GM18951 (cell line): ENCODE data around the gene ZFP36.

Experiments used
- POLR2A ChIP-seq: IDR thresholded peaks from 4 replicates; pipeline ENCODE4 v1.6.1; 2011; ENCODE audit warnings: mild to moderate bottlenecking; ENCODE audit not compliant: insufficient read length, insufficient read depth; ENCODE audit errors: extremely low read depth
- in situ Hi-C: fragments of 300-500 bp; cut with MboI; formaldehyde crosslinking; loops from one replicate; pipeline ENCODE4 v1.12.0; 2022; ENCODE audit warnings: low sequenced_read_pairs, mixed read lengths, inconsistent platforms; ENCODE audit not compliant: unreplicated experiment

The ZFP36 gene

DNA sequence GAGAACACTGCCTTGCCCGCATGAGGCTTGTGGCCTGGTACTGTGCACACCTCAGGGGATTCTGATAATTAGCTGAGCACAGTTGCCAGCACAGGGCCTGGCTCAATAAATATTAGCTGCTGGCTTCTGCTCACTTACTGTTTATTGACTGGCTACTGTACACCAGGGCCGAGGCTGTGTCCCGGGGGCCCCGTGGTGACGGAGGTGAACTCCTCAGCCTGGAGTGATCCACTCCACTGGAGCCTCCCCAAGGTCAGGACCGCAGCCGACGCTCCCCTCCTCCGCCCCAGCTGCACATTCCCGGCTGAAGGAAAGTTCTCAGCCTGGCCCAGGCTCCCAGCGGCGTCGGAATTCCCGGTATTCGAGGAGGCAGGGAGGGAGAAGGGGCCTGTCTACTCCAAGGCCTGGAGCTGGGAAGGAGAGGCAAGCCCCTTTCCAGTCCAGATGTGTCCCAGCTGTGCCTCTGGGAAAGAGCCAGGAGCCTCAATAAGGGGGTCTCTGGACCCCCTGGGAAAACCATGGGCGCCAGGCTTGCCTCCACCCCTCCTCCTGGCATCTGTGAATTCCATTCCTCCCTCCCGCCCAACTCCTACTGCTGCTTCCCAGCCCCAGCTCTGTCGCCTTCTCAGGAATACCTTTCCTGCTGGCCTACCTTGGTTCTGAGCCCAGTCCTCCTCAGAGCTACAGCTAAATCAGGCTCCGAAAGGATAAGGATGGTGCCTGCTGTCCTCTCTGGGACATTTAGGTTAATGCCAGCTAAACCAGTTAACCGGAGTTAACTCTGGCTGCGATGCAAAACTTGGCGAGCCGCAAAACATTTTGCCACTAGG is 21.9 kb downstream of the ZFP36 start:
- no peak for TF ChIP-seq POLR2A
- in situ Hi-C loops, result no loop called here

DNA sequence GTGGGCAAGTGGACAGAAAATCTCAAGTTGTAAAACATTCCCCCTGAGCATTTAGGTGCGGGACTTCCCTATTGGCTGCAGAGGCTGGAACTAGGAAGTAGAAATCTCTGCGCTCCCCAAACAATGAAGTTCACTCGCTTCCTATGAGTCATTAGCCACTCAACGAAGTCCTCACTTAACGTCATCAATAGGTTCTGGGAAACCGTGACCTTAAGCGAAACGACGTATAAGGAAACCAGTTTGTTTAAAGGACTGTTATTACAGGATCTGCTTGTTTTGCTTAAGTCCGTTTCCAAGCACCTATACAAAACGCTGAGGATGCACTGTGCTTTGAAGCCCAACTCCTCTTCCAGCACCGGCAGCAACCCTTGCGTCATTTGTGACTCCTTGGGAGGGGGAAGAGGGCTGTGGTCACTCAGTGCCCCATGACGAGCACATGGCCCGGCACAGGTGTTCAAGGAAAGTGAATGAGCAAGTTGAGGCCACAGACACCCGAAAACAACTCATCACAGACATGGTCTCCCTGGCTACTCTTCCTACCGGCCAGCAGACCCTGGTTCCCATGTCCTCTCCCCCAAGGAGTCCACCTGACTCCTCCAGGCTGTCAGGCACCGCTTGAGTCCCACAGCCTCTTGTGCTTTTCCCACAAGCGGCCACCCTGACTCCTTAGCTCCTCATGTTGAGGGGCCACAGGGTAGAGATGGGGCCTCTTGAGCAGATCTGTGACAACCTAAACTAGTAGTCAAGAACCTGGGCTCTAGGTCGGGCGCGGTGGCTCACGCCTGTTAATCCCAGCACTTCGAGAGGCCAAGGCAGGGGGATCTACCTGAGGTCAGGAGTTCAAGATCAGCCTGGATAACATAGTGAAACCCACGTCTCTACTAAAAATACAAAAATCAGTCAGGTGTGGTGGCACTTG is 24.3 kb downstream of the ZFP36 start:
- peak; percentile 35 for TF ChIP-seq POLR2A
- in situ Hi-C loops, result no loop called here

DNA sequence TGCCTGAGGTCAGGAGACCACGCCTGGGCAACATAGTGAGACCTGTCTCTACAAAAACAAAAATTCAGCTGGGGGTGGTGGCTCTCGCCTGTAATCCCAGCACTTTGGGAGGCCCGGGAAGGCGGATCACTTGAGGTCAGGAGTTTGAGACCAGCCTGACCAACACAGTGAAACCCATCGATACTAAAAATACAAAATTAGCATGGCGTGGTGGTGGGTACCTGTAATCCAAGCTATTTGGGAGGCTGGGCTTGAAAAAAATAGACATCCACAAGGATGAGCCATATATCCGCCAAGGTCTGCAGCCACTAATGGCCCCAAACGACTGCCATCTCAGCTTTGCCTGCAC is 26.0 kb downstream of the ZFP36 start:
- peak; percentile 38 for TF ChIP-seq POLR2A
- in situ Hi-C loops, result no loop called here

DNA sequence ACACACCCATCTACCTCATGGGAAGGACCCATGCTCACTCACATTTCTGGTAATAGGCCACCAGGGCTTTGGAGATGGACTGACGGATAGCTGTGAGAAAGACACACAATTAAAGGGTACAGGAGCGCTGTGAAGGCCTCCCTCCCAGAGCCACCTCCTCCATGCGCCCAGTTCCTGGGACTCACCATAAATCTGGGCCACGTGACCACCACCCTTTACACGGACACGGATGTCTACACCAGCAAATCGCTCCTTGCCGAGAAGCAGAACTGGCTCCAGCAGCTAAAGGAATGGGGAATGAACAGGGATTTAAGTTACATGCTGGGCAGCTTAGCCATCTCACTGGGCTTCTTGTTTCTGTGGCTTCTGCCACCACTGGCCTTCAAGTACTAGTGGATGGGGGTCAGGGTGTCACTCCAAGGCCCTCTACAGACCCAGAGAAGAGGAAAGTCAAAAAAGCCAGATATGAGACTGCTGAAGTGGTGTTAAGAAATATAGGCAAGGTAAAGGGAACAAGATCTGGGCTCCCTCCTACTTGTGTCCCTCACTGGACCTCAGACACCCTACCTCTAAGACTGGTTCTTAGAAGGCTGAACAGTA is 26.9 kb downstream of the ZFP36 start:
- in situ Hi-C loops, result no loop called here
- no peak for TF ChIP-seq POLR2A

DNA sequence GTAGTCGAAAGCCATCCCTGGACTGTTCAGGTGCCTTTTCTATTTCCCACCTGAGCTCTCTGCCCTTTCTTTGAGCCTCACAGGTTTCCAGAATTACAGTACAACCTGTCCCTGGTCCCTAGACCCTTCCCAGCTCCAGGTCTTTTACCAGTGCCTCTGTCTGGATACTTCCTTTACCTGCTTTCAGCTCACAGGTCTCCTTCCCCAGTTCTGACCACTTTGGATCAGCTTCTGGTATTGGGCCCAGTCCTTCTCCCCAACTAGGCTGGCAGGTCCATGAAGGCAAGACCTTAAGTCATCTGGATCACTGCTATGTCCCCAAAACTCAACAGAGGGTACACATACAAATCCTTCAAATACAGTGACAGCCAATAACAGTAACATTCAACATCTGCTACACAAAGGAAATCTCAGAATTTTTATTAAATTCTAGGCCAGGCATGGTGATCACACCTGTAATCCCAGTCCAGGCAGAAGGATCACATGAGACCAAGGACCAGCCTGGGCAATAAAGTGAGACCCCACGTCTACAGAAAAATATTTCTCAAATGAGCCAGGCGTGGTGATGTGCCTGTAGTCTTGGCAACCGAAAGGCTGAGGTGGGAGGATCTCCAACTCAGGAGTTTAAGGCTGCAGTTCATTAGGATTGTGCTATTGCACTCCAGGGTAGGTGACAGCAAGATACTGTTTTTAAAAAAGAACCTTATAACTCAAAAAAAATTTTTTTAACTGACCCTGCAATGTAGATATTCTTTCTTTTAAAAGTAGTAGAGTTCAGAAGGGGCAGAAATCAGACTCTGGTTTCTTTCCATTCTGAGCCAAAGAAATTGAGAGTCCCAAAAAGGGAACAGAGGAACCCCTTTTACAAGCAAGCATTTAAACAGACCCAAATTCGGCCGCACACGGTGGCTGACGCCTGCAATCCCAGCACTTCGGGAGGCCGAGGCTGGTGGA is 27.8 kb downstream of the ZFP36 start:
- TF ChIP-seq POLR2A, result no peak
- in situ Hi-C loops, result no loop called here

DNA sequence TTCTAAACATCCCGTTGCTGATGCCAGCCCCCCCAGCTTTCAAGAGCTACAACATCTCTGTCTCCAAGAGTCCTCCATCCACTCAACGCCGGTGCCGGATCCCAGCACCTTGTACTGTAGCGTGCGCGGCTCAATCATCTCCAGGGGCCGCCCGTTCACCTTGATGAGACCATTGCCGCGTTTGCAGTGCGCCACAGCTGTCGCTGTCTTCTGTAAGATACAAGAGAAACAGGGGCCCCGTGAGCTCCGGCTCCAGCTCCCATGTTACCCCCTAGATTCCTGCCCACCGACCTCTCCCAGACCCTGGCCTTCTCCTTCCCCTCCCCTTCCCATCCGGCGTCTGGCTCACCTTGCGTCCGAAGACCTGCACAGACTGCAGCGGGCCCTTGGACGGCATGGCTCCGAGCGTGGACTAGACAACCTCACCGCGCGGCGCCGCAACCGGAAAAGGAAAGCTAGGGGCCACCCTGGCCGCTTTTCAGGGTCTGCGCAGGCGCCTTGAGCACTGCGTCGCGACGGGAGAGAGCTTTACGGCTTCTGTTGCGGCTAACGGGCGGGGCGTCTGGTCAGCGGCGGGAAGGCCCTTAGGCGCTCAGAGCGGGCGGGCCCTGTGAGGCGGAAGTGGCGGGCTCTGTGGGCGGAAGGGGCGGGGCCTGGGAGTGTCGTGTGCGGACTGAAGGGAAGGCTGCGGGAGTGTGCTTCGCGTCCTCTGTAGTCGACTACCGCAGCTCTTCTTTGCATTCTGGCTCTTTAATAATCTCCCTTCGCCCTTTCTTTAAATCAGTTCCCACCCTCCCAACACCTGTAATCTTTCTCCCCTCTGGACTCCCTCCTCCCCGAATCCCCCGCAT is 29.1 kb downstream of the ZFP36 start, which contains the start of gene RPS16:
TSS of gene RPS16 (minus strand) at position 451 of the 851 bp plus-strand sequence. CDS start at position 397, 54 bp downstream.
- TF ChIP-seq POLR2A, result peak; percentile 98
- in situ Hi-C loops, result no loop called here

DNA sequence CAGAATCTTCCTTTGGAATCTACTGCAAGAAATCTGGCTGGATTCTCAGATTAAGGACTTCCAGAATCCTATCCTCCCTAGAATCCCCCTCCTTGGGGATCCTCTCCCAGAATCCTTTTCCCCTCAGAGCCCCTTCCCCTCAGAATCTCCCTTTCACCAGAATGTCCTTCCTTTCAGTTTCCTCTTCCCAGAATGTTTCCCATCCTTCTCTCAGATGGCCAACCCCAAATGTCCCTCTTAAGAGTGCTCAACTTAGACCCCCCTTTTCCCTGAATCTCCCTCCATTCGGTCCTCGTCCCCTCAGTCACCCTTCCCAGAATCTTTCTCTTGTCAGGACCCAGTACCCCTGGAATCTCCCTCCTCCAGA is 29.7 kb downstream of the ZFP36 start:
- in situ Hi-C loops, result no loop called here

DNA sequence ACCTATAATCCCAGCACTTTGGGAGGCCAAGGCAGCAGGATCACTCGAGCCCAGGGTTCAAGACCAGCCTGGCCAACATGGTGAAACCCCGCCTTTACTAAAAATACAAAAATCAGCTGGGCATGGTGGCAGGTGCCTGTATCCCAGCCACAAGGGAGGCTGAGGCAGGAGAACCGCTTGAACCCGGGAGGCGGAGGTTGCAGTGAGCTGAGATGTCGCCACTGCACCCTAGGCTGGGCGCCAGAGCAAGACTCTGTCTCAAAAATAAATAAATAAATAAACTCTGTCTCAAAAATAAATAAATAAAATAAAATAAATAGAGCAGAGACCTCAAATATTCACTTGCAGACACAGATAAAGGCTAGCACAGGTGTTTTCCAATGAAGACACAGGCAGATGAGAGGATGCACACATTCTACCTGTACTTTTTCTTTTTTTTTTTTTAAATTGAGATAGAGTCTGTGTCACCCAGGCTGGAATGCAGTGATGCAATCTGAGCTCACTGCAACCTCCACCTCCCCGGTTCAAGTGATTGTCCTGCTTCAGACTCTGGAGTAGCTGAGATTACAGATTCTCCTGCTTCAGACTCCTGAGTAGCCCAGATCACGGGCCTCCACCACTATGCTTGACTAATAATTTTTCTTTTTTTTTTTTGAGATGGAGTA is 31.8 kb downstream of the ZFP36 start:
- in situ Hi-C loops, result no loop called here
- no peak for TF ChIP-seq POLR2A

More for the DNA sequence above, 29.7 kb downstream of the ZFP36 start:
- TF ChIP-seq POLR2A, result no peak

DNA sequence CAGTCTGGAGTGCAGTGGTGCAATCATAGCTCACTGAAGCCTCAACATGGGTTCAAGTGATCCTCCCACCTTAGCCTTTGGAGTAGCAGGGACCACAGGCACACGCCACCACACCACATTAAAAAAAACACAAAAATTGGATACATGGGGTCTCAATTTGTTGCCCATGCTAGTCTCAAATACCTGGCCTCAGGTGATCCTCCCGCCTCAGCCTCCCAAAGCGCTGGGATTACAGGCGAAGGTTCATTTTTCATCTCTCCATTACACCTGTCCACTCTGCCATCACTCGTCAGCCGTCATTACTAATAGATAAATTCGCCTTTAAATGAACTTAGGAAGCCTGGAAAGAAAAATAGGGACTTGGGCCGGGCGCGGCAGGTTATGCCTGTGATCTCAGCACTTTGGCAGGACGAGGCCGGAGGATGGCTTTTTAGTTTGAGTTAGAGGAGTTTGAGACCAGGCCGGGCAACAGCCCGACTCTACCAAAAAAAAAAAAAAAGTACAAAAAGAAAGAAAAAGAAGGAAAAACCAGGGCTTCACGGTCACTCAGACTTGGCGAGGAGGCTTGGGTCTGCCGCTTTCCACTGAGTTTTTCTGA is 38.0 kb downstream of the ZFP36 start:
- in situ Hi-C loops, result no loop called here
- no peak for TF ChIP-seq POLR2A

DNA sequence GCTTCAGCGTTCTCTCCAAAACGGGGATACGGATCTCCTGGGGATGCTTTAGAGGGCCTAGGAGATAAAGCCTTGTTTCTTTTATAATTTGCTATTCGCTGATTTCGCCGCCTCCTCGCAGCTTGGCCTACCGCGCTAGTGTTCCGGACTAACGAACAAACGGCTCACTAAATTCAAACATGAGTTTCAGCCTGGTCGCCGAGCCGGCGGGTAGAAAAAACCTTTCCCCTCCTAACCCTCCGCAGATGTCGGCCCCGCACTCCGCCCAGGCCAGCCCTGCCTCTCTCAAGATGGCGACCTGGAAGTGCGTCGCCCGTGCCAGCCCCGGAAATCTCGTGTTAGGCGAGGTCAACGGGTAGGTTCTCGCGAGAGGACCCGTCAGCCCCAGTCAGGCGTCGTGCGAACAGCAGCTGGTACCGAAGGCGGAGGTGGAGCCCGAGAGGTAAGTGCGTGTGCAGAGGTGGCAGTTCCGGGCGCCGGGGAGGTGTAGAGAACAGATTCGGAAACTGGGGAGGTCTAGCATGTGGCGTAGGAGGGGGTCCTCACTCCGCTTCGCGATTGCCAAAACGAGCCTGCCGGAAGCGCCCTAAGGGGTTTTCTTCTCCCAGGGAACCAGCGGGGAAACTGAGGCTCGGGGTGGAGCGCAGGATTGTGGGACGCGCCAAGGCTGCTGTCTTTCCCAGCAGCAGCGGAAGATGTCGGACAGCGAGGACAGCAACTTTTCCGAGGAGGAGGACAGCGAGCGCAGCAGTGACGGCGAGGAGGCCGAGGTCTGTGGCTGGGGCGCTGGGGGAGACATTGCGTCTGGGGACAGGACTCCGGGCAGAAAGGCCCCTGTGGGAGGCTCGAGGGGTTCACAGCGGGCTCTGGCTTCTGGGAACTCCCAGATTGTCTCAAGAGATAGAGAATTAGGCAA is 38.8 kb downstream of the ZFP36 start, which contains the start of gene SUPT5H:
TSS of gene SUPT5H (plus strand) at position 387 of the 916 bp plus-strand sequence. CDS start at position 696, 309 bp downstream.
- in situ Hi-C loops, result no loop called here
- peak; percentile 89 for TF ChIP-seq POLR2A
